ENCODE measurements around the gene SAMD7. TPM values are rescaled to one million over a fixed set of nuclear protein-coding genes. Genes with fewer than 3 reads are reported as not detected.

The SAMD7 gene
- total RNA-seq = not detected

DNA sequence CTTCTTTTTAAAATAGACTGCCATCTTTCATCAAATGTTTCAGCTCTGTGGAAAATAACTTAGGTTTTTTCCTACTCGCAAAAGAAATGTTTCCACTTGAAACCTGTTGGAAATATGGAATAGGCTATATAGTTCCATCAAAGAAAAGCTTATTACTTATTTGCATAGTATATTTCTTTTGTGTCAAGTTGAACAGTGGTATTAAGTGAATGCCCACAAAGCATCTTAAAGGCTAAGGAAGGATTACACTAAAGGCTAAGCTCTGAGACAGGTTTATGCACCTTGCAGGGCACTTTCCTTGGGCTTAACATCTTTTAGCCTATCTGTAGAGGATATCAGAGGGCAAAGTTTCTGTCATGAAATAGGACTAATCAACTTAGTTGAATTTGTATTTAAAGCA is at the start of gene SAMD7:
Gene SAMD7, plus strand, starts transcription at position 301 of the 400 bp plus-strand sequence. CDS start 7,927 bp downstream, outside the sequence.
- Mint-ChIP-seq H3K4me3 (no peak within 1 kb of the TSS), H3K9me3 (no peaks in the 10 kb centered on the region), H3K36me3 (ENCODE audit: low read depth) (no peaks in the 10 kb centered on the region), H3K4me1 (no peaks in the 10 kb centered on the region), H3K27ac (no peak within 1 kb of the TSS), H3K27me3 (peaks cover 1% of the 10 kb centered on the region)
- no peak for DNase-seq
- CTCF ChIA-PET = no interaction called here
- POLR2A ChIA-PET = interaction anchor here (0.6 kb wide), 1 partner anchor 76 kb away, joined by 3 read pairs; no protein-coding TSS in a partner anchor

- H3K36me3 Mint-ChIP-seq (ENCODE audit: low read depth) = no peaks in the 10 kb centered on the region
- POLR2A ChIA-PET = no interaction called here
- CTCF ChIA-PET = interaction anchor here (1.1 to 3.5 kb wide), 7 partner anchors 12 to 549 kb away, joined by 3 to 16 read pairs (median 6); partner anchors contain the start of gene SEC62
- no peak overlapping the region for H3K4me3 Mint-ChIP-seq
- no peak for DNase-seq
- H3K27me3 Mint-ChIP-seq = peaks cover 26% of the 10 kb centered on the region
- H3K4me1 Mint-ChIP-seq = peaks cover 21% of the 10 kb centered on the region
- no peak overlapping the region for H3K27ac Mint-ChIP-seq
- no peaks in the 10 kb centered on the region for H3K9me3 Mint-ChIP-seq
These were observed 49.5 kb upstream of the SAMD7 start for GRCh38 chr3:169861871-169862270.

GRCh38 chr3:169863458-169863899 is 47.9 kb upstream of the SAMD7 start:
- Mint-ChIP-seq H3K4me3 (no peak overlapping the region), H3K9me3 (no peaks in the 10 kb centered on the region), H3K27me3 (peaks cover 16% of the 10 kb centered on the region), H3K27ac (no peak overlapping the region), H3K4me1 (peaks cover 21% of the 10 kb centered on the region), H3K36me3 (ENCODE audit: low read depth) (no peaks in the 10 kb centered on the region)
- DNase-seq = peak; percentile 72
- ChIA-PET POLR2A (no interaction called here), CTCF (interaction anchor here (0.5 to 3.5 kb wide), 14 partner anchors 11 to 947 kb away, joined by 3 to 16 read pairs (median 4); partner anchors contain the start of gene SEC62)

GRCh38 chr3:169864270-169864669 is 47.1 kb upstream of the SAMD7 start:
- Mint-ChIP-seq H3K27ac (no peak overlapping the region), H3K4me1 (peaks cover 21% of the 10 kb centered on the region), H3K27me3 (peaks cover 16% of the 10 kb centered on the region), H3K4me3 (no peak overlapping the region), H3K36me3 (ENCODE audit: low read depth) (no peaks in the 10 kb centered on the region), H3K9me3 (no peaks in the 10 kb centered on the region)
- ChIA-PET CTCF (interaction anchor here (0.7 to 3.5 kb wide), 8 partner anchors 16 to 566 kb away, joined by 3 to 16 read pairs (median 5); partner anchors contain the start of gene SEC62), POLR2A (no interaction called here)
- no peak for DNase-seq

GRCh38 chr3:169865176-169865767 is 46.1 kb upstream of the SAMD7 start:
- Mint-ChIP-seq H3K4me1 (peaks cover 29% of the 10 kb centered on the region), H3K27ac (no peak overlapping the region), H3K36me3 (ENCODE audit: low read depth) (no peaks in the 10 kb centered on the region), H3K4me3 (no peak overlapping the region), H3K9me3 (no peaks in the 10 kb centered on the region), H3K27me3 (peaks cover 16% of the 10 kb centered on the region)
- ChIA-PET POLR2A (no interaction called here), CTCF (interaction anchor here (0.6 to 2.7 kb wide), 8 partner anchors 189 to 1847 kb away, joined by 3 to 12 read pairs (median 4); no protein-coding TSS in a partner anchor)
- no peak for DNase-seq

DNA sequence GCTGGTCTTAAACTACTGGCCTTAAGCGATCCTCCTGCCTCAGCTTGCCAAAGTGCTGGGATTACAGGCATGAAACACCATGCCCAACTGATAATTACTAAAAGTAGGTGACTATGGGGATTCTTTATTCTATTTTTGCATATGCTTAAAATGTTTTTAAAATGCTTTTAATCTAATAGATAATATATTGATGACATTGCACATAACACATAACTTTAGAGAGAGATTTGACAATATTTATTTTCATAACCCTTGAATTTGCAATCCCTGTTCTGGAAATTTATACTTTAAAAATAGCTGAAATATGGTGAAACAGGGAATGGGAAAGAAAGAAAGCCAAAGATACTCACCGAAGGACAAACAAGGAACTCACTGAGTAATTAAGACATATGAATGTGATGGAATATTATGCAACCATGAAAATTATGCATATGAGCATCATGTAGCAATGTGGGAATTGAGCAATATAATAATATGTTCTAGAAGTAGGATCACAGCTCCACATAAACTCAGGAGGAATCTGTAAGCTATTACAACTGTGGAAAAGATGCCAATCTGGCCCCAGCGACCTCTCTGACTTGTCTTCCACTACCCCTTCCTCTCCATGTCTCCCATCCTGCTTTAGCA is 43.7 kb upstream of the SAMD7 start:
- H3K9me3 Mint-ChIP-seq = no peaks in the 10 kb centered on the region
- no peaks in the 10 kb centered on the region for H3K36me3 Mint-ChIP-seq (ENCODE audit: low read depth)
- H3K4me3 Mint-ChIP-seq = no peak overlapping the region
- DNase-seq = no peak
- H3K4me1 Mint-ChIP-seq = peaks cover 44% of the 10 kb centered on the region
- CTCF ChIA-PET = interaction anchor here (0.8 to 1.0 kb wide), 2 partner anchors 42 to 105 kb away, joined by 3 read pairs; no protein-coding TSS in a partner anchor
- H3K27me3 Mint-ChIP-seq = peaks cover 8% of the 10 kb centered on the region
- no peak overlapping the region for H3K27ac Mint-ChIP-seq
- POLR2A ChIA-PET = no interaction called here

- H3K4me3 Mint-ChIP-seq = no peak overlapping the region
- no peaks in the 10 kb centered on the region for H3K9me3 Mint-ChIP-seq
- H3K4me1 Mint-ChIP-seq = peaks cover 43% of the 10 kb centered on the region
- H3K27ac Mint-ChIP-seq = no peak overlapping the region
- DNase-seq = no peak
- H3K27me3 Mint-ChIP-seq = peaks cover 8% of the 10 kb centered on the region
- CTCF ChIA-PET = interaction anchor here (0.8 to 1.0 kb wide), 2 partner anchors 42 to 105 kb away, joined by 3 read pairs; no protein-coding TSS in a partner anchor
- no peaks in the 10 kb centered on the region for H3K36me3 Mint-ChIP-seq (ENCODE audit: low read depth)
- POLR2A ChIA-PET = no interaction called here
These were observed 43.0 kb upstream of the SAMD7 start for GRCh38 chr3:169868369-169868768.

DNA sequence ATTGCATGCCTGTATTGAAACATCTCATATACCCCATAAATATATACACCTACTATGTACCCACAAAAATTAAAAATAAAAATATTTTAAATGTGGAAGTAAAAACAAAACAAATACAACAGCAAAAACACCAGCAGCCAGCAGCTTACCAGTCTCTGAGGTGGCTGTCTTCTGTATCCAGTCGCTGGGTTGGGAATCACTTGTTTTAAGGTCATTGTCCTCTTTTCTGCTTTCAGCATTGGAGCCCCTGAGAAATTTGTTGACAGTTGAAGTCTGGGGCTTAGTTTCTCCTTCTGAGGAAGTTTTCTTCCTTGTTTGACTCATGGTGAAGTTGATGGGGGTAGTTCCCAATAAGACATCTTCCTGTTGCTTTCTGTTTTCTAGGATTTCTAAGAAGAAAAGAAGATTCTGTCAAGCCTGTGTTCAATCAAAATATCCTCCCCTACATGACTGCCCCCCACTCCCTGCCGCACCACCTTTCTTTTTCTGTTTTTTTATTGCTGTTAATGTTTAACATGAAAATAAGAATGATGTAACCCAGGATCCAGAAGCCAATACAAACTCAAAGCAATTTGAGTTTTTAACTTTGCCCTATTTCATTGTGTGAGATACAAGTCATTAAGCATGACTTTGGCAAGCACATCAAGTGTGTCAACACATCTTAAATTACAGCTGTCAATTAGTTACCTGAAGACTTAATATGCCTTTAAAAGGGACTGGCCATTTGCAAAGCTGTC is 41.7 kb upstream of the SAMD7 start, which contains the start of gene LRRC31:
Gene LRRC31, minus strand, starts transcription at position 452 of the 737 bp plus-strand sequence. Its CDS starts 128 bp downstream, at position 324.
- Mint-ChIP-seq H3K4me1 (peaks cover 33% of the 10 kb centered on the region), H3K4me3 (no peak within 1 kb of the TSS), H3K27ac (no peak within 1 kb of the TSS), H3K27me3 (peaks cover 10% of the 10 kb centered on the region), H3K36me3 (ENCODE audit: low read depth) (no peaks in the 10 kb centered on the region), H3K9me3 (no peaks in the 10 kb centered on the region)
- DNase-seq = no peak
- ChIA-PET POLR2A (no interaction called here), CTCF (no interaction called here)

- H3K36me3 Mint-ChIP-seq (ENCODE audit: low read depth) = no peaks in the 10 kb centered on the region
- H3K27me3 Mint-ChIP-seq = peaks cover 6% of the 10 kb centered on the region
- H3K4me1 Mint-ChIP-seq = peaks cover 23% of the 10 kb centered on the region
- ChIA-PET POLR2A (interaction anchor here (0.7 to 0.9 kb wide), 2 partner anchors 59 to 96 kb away, joined by 3 read pairs; partner anchors contain the start of genes LRRC34 and LRRIQ4), CTCF (no interaction called here)
- peak; percentile 37 for DNase-seq
- H3K9me3 Mint-ChIP-seq = no peaks in the 10 kb centered on the region
- H3K27ac Mint-ChIP-seq = peak overlapping the region; percentile 13
- no peak overlapping the region for H3K4me3 Mint-ChIP-seq
These were observed 40.1 kb upstream of the SAMD7 start for GRCh38 chr3:169871129-169871886.

DNA sequence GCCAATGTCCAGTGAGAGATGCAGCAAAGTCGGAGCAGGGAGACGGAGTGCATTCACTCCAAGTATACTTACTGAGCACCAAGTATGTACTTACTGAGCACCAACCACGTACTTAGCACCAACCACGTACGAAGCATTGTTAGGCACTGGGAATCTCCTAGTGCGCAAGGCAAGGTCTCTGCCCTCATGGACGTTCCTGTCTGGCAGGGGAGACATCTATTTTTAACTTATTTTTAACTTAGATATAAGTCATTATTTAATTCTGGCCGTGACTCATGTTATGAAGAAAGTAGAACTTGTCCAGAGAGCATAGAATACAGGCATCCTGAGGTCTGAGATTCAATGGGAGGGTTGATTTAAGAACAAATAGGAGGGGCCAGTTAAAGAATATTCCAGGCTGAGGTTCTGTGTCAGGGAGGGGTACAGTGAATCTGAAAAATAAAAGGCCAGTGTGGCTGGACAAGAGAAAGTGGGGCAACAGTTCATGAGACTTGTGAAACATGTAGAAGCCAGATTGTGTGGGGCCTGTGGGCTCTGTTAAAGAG is 32.3 kb upstream of the SAMD7 start:
- CTCF ChIA-PET = no interaction called here
- Mint-ChIP-seq H3K36me3 (ENCODE audit: low read depth) (no peaks in the 10 kb centered on the region), H3K27me3 (peaks cover 4% of the 10 kb centered on the region), H3K4me3 (no peak overlapping the region), H3K9me3 (no peaks in the 10 kb centered on the region), H3K4me1 (no peaks in the 10 kb centered on the region), H3K27ac (no peak overlapping the region)
- POLR2A ChIA-PET = no interaction called here
- no peak for DNase-seq

GRCh38 chr3:169879845-169880575 is 31.4 kb upstream of the SAMD7 start:
- CTCF ChIA-PET = no interaction called here
- no peak overlapping the region for H3K4me3 Mint-ChIP-seq
- no peak overlapping the region for H3K27ac Mint-ChIP-seq
- POLR2A ChIA-PET = no interaction called here
- H3K27me3 Mint-ChIP-seq = no peaks in the 10 kb centered on the region
- no peaks in the 10 kb centered on the region for H3K4me1 Mint-ChIP-seq
- no peaks in the 10 kb centered on the region for H3K36me3 Mint-ChIP-seq (ENCODE audit: low read depth)
- DNase-seq = no peak
- no peaks in the 10 kb centered on the region for H3K9me3 Mint-ChIP-seq

Data from activated CD4-positive, alpha-beta memory T cell treated with anti-CD3 and anti-CD28 coated beads, Interleukin-2, amount 10 ng/mL, durations not matched to agents 7 days and 5 days (primary cell).